Thoracic aorta (tissue), 2 donors: Measurements from ENCODE around the gene CNST. TPM values are rescaled to one million over a fixed set of nuclear protein-coding genes. Genes with fewer than 3 reads are reported as not detected.
"Not testable (repeated sequence)": the region's sequence is repeated elsewhere in the genome, so short reads cannot be mapped to it uniquely, and the experiment has no call there.

ENCODE experiments used
- ATAC-seq: fragments of 150-250 bp; one replicate; pipeline ENCODE4 v1.8.0; 2017; ENCODE audit warnings: low read depth; ENCODE audit not compliant: insufficient number of reproducible peaks, low FRiP score
- DNase-seq: peaks from one replicate; pipeline ENCODE4 v3.0.0-alpha.2; 2020; ENCODE audit warnings: low spot score
- H3K27ac ChIP-seq, 2 donors: fragments of 200-600 bp; sonication (generic); 1 replicate in 1 of 2; 2 replicates in 1 of 2; pipeline ENCODE4 v1.5.1; 2016; ENCODE audit warnings: mild to moderate bottlenecking in 2 of 2, moderate library complexity in 2 of 2
- H3K27me3 ChIP-seq: fragments of 200-600 bp; sonication (generic); replicated peaks from 2 replicates; pipeline ENCODE4 v1.6.0; 2016; ENCODE audit warnings: mild to moderate bottlenecking; ENCODE audit not compliant: insufficient read depth
- H3K36me3 ChIP-seq: fragments of 200-600 bp; sonication (generic); one replicate; pipeline ENCODE4 v1.5.1; 2016
- H3K4me1 ChIP-seq, 2 donors: fragments of 200-600 bp; sonication (generic); 1 replicate in 1 of 2; 2 replicates in 1 of 2; pipeline versions ENCODE4 v1.5.1 to v1.6.0; 2016; ENCODE audit warnings: low read depth in 2 of 2, mild to moderate bottlenecking in 1 of 2; ENCODE audit not compliant: control insufficient read depth in 1 of 2
- H3K4me3 ChIP-seq: fragments of 200-600 bp; sonication (generic); 2 replicates; pipeline ENCODE4 v1.5.1; 2016; ENCODE audit warnings: mild to moderate bottlenecking
- H3K9me3 ChIP-seq: fragments of 200-600 bp; sonication (generic); 2 replicates; pipeline ENCODE4 v1.5.1; 2016
- total RNA-seq, 2 donors: library from RNA; depleted of rRNA; stranded (reverse); fragments of >200 nt; gene quantifications; one replicate each; pipeline versions ENCODE4 v1.1.0 to v1.2.3, GENCODE V29; 2016
- TF ChIP-seq, protein P1 (sequence below): fragments of 200-600 bp; sonication (generic); IDR thresholded peaks from one replicate; pipeline ENCODE4 v1.5.1; 2019; ENCODE audit warnings: antibody characterized with exemption

CNST gene
- total RNA-seq, 2 donors from 2014 or later = 20.7 to 29.3 TPM

DNA sequence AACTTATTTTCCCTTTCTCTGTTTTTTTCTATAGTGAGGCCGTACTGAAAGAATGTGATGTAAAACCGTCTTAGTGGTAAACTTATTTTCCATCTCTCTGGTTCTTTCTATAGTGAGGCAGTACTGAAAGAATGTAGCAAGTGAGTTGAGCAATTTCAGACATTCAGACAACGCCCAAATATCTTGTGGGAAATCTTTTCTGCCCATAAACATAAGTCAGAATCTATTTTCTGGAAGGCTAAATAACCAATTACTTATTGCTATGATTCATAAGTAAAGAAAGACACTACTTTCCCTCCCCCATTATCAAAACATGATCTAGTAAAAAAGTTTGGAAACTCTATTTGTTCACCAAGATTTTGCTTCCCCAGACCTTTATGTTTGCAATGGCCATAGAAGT lies 139.1 kb downstream of the CNST start:
- Histone ChIP-seq H3K27me3 (no peaks in the 10 kb centered on the region), H3K27ac (no peak overlapping the region), H3K36me3 (no peaks in the 10 kb centered on the region), H3K4me1 (no peaks in the 10 kb centered on the region), H3K9me3 (no peaks in the 10 kb centered on the region), H3K4me3 (no peak overlapping the region)
- ATAC-seq (no peak), DNase-seq (no peak)
- TF ChIP-seq, protein P1, sequence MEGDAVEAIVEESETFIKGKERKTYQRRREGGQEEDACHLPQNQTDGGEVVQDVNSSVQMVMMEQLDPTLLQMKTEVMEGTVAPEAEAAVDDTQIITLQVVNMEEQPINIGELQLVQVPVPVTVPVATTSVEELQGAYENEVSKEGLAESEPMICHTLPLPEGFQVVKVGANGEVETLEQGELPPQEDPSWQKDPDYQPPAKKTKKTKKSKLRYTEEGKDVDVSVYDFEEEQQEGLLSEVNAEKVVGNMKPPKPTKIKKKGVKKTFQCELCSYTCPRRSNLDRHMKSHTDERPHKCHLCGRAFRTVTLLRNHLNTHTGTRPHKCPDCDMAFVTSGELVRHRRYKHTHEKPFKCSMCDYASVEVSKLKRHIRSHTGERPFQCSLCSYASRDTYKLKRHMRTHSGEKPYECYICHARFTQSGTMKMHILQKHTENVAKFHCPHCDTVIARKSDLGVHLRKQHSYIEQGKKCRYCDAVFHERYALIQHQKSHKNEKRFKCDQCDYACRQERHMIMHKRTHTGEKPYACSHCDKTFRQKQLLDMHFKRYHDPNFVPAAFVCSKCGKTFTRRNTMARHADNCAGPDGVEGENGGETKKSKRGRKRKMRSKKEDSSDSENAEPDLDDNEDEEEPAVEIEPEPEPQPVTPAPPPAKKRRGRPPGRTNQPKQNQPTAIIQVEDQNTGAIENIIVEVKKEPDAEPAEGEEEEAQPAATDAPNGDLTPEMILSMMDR = no peak

DNA sequence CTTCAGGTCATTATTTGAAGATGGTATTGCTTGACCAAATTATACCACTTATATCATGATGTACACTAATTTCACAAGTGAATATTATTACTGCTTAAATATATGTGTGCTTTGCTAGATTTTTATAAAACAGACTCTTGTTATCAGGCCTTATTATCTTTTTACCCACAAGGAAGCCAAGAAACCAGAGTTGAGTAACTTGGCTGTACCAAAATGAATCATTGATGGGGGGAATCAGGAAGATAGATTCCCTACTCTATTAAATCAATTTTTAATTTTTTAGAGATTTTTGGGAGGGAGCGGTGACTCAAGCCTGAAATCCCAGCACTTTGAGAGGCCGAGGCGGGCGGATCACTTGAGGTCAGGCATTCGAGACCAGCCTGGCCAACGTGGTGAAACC lies 141.9 kb downstream of the CNST start:
- Histone ChIP-seq H3K9me3 (no peaks in the 10 kb centered on the region), H3K27me3 (no peaks in the 10 kb centered on the region), H3K36me3 (no peaks in the 10 kb centered on the region), H3K4me1 (no peaks in the 10 kb centered on the region), H3K27ac (no peak overlapping the region), H3K4me3 (no peak overlapping the region)
- DNase-seq (no peak), ATAC-seq (no peak)
- TF ChIP-seq, protein P1 = no peak

DNA sequence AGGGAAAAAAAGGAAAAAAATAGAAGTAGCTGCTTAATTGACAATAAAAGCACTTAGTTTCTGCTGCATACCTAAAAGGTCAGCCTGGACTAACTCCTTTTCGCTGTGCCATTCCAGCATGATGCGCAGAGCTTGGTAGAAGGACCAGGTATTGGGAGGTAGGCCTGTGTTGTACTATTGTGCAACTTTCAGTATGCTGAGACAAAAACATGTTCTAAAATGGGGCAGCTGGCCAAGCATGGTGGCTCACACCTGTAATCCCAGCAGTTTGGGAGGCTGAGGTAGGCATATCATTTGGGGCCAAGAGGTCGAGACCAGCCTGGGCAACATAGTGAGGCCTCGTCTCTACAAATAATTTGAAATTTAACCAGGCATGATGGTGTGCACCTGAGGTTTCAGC lies 142.9 kb downstream of the CNST start:
- H3K4me1 ChIP-seq = no peaks in the 10 kb centered on the region
- DNase-seq (no peak), ATAC-seq (no peak)
- H3K36me3 ChIP-seq = no peaks in the 10 kb centered on the region
- H3K27me3 ChIP-seq = no peaks in the 10 kb centered on the region
- no peaks in the 10 kb centered on the region for H3K9me3 ChIP-seq
- TF ChIP-seq, protein P1 = no peak
- H3K27ac ChIP-seq = no peak overlapping the region
- H3K4me3 ChIP-seq = no peak overlapping the region

DNA sequence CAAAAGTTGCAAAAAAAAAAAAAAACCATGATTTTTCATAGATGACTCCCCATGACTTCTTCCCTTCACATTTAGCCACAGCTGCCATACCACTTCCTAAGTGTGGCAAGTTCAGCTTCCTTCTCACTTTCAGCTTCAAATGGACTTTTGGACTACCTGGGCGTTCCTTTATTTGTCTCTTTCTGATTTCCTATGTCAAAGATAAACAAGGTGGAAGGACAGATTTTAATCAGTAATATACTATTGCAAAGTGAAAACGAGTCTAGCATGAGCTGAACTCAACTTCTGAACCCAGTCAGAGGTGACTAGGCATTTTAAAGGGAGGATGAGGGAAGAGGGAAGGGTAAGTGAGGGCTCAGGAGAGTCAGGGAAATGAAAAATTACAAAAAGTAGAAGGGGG lies 143.6 kb downstream of the CNST start:
- Histone ChIP-seq H3K27me3 (no peaks in the 10 kb centered on the region), H3K4me3 (no peak overlapping the region), H3K27ac (no peak overlapping the region), H3K4me1 (no peaks in the 10 kb centered on the region), H3K9me3 (no peaks in the 10 kb centered on the region), H3K36me3 (no peaks in the 10 kb centered on the region)
- TF ChIP-seq, protein P1 = no peak
- DNase-seq = no peak
- ATAC-seq = no peak

DNA sequence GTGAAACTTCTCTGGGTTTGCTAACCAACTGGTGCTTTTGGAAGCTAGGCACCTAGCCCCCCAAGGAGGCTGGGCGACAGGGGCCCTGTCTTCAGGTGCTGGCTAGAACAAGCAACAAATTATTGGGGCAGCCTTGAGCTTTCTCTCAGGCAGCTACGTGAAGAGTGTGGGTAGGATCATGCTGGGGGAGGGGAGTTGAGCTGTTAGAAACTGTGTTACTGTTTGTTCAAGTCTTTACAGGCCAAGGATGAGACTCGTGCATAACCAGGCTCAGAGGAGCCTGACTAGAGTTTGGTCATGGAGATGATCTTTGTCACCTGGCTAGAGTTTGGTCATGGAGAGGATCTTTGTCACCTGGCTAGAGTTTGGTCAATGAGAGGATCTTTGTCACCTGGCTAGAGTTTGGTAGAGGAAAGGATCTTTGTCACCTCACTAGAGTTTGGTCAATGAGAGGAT lies 145.3 kb downstream of the CNST start:
- Histone ChIP-seq H3K4me1 (no peaks in the 10 kb centered on the region), H3K9me3 (no peaks in the 10 kb centered on the region), H3K36me3 (no peaks in the 10 kb centered on the region), H3K27me3 (no peaks in the 10 kb centered on the region), H3K4me3 (no peak overlapping the region), H3K27ac (no peak overlapping the region)
- DNase-seq (no peak), ATAC-seq (no peak)
- TF ChIP-seq, protein P1 = no peak

DNA sequence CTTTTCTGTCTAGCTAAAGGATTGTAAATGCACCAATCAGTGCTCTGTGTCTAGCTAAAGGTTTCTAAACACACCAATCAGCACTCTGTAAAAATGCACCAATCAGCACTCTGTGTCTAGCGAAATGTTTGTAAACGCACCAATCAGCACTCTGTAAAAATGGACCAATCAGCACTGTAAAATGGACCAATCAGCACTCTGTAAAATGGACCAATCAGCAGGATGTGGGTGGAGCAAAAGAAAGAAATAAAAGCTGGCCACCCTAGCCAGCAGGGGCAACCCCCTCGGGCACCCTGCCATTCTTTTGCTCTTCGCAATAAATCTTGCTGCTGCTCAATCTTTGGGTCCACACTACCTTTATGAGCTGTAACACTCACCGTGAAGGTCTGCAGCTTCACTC lies 146.2 kb downstream of the CNST start:
- H3K36me3 ChIP-seq, H3K27me3 ChIP-seq, H3K27ac ChIP-seq, ATAC-seq, H3K4me1 ChIP-seq, H3K9me3 ChIP-seq, H3K4me3 ChIP-seq, DNase-seq: not testable (repeated sequence)
